ENCODE data around the gene POLR1C.
"Not testable (repeated sequence)": the region's sequence is repeated elsewhere in the genome, so short reads cannot be mapped to it uniquely, and the experiment has no call there.

Gene POLR1C, protein sequence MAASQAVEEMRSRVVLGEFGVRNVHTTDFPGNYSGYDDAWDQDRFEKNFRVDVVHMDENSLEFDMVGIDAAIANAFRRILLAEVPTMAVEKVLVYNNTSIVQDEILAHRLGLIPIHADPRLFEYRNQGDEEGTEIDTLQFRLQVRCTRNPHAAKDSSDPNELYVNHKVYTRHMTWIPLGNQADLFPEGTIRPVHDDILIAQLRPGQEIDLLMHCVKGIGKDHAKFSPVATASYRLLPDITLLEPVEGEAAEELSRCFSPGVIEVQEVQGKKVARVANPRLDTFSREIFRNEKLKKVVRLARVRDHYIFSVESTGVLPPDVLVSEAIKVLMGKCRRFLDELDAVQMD

DNA sequence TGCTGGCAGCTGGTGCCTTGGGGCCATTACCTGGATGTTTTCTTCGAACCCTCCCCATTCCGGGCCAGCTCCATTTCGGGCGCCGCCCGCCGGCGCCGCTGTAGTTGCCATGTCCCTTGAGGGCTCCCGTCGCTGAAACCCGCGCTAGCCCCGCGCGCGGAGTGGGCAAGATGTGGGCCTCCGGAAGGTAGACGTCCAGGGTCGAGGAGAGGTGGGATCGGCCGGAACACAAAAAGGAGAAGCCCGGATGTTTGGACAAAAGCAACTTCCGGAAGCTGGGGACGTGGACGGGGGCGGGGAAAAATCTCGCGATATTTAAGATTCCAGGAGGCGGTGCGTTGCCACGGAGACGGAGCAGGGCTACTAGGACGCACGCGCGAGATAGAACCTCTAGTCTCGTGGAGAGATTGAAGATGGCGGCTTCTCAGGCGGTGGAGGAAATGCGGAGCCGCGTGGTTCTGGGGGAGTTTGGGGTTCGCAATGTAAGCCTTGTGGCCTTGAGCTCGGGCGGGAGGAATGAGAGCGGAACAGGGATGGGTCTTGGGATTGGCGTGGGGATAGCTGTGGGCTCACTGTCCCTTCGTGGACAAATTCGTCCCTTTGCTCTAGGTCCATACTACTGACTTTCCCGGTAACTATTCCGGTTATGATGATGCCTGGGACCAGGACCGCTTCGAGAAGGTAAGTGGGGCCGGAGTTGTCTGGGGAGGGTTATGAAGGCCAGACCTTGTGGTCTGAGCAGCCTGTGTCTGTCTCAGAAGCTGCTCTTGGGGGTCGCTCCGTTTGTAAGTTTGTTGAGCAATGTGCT lies at the start of gene POLR1C, which contains the start of gene YIPF3:
Gene POLR1C, plus strand, starts transcription at position 393 of the 808 bp plus-strand sequence. Its CDS starts 21 bp downstream, at position 414.
Gene YIPF3, minus strand, starts transcription at position 230 of the 808 bp plus-strand sequence. Its CDS starts 119 bp downstream, at position 111.
- DNase-seq (ENCODE audit: low read depth in 4 of 4, low spot score in 1 of 4) = peak; percentile 91 to 95 (median 94)

DNA sequence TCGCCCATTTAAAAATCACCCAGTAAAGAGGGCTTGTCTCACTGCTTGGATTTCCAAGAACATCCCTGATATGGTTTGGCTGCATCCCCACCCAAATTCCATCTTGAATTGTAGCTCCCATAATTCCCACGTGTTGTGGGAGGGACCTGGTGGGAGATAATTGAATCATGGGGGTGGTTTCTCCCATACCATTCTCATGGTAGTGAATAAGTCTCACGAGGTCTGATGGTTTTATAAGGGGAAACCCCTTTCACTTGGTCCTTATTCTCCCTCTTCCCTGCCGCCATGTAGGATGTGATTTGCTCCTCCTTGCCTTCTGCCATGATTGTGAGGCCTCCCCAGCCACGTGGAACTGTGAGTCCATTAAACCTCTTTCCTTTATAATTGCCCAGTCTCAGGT lies 49.6 kb upstream of the POLR1C start:
- DNase-seq (ENCODE audit: low read depth in 4 of 4, low spot score in 1 of 4) = not testable (repeated sequence)

DNA sequence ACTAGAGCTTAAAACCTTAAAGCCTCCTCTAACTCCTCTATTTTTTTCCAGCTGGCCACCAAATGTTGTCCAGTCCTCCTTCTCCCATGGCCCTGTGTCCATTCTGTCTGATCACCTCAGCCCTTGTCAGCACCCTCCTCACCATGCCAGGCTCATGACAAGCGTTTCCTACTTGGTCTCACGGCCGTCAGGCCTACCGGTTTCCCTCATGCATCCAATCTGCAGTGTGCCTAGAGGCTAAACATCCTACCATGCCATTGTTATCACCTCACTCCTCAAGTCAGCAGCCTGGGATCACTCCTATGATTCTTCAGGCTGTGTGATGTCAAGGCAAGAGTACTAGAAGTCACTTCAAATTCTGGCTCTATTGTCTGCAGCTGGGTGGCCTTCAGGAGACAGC lies 49.1 kb upstream of the POLR1C start:
- no peak for DNase-seq (ENCODE audit: low read depth in 4 of 4, low spot score in 1 of 4)

DNA sequence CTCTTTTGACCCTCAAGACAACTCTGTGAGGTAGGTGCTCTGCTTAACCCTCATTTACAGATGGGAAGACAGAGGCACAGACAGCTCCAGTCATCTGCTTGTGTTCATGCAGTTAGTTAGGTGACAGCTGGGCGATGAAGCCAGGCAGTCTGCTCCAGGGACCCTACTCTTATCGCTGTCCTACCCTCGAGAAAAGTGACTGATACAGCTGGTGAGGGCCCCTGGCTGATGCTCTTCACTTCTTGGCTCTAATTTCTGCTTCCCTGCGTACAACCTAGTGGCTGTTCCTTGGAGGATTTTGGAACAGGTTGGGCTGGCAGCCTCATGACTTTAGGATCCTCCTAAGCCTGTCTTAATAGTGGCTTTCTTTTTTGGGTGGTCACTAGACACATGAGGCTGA lies 48.6 kb upstream of the POLR1C start:
- no peak for DNase-seq (ENCODE audit: low read depth in 4 of 4, low spot score in 1 of 4)

DNA sequence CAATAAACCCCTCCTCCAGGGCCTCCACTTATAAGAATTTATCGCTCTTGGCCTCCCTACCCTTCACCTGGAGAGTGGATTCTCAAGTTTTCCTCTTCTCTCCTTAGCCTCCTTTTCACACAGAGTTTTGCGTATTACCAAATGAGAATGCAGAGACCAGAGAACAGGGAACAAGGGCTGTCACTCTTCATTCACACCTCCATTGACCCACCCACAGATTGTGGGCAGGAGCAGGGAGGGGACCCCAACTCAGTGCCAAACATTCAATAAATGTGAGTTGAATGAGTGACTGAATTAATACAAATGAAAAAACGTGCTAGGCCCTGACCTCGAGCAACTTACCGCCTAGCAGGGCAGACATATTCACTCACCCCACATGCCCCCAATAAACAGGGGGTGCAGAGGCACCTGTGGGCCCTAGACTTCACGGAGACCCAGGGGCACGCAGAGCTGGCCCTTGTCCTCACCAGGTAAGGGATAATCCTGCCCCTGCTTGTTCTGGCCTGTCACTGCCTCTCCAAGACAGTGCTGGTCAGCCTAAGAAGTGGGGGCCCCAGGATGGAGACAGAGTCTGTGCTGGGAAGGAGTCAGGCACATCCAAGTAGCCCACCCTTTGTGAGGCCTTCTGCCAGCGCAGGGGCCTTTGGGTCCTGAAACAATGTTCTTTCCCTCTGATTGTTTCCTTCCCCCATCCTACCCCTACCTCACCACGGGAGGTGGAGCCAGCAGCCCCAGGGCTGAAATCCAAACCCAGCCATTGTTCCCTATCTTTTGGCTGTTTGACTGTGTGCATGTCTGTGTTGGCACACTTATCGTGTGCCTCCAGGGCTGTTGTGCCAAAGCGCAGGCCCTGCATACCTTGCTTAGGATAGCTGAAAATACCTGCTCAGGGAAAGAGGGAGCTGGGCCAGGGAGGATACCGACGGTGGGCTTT lies 47.9 kb upstream of the POLR1C start:
- DNase-seq (ENCODE audit: low read depth in 4 of 4, low spot score in 1 of 4) = no peak

DNA sequence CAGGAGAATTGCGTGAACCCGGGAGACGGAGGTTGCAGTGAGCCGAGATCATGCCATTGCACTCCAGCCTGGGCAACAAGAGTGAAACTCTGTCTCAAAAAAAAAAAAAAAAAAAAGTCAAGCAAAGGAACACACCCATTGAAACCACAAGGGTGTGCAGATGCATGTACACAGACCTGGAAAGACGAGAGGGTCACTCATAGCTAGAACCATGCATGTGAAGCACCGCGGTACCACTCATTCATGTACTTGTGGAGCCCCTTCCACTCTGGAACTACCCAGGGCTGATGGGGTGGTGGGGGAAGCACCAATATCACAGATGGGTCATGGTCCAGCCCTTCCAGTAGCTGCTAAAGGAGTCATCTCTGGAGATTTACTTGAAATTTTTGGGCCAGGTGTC lies 46.9 kb upstream of the POLR1C start:
- DNase-seq (ENCODE audit: low read depth in 4 of 4, low spot score in 1 of 4) = no peak

DNA sequence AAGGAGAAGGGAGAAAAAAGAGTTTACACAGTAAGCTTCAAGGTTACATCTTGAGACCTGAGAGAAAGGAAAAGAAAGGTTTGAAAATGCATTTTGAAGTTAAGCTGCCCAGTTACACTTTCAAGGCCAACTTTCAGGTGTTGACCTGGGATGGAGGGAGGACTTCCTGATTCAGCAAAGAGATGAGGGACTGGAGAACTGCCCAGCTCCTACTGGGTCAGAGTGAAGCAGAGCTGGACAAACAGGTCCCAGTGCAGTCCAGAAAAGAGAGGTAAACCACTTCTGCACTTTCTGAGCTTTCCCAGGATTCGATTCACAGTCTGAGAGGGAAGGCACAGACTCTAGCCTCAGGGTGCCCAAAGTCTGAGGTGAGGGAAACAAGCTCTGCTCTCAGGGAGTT lies 45.5 kb upstream of the POLR1C start:
- no peak for DNase-seq (ENCODE audit: low read depth in 4 of 4, low spot score in 1 of 4)

DNA sequence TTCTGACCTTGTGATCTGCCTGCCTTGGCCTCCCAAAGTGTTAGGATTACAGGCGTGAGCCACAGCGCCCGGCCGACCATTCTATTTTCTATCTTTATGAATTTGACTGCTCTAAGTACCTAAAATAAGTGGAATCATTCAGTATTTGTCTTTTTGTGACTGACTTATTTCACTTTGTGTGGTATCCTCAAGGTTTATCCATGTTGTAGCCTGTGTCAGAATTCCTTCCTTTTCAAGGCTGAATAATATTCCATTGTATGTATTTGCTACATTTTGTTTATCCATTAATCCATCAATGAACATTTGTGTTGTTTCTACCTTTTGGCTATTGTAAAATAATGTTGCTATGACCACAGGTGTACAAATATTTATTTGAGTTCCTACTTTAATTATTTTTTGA lies 44.4 kb upstream of the POLR1C start:
- DNase-seq (ENCODE audit: low read depth in 4 of 4, low spot score in 1 of 4) = no peak

DNA sequence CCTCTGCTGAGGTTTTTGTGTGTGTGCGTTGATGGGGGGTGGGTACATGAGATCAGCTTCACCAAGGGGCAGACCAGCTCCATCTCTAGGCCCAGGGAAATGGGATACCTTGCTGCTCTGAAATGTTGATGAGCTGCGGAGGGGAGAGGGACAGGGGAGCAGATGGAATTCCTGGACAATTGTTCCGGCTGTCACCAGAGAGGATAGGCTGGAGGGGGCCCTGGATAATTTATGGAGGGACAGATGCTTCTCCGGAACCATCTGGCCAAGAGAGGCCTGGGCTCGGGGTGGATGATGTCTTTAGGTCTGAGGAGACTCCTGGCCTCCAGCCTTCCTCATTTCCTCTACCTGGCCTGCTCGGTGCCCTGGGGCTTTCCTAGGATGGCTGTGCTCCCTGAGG lies 41.4 kb upstream of the POLR1C start:
- DNase-seq (ENCODE audit: low read depth in 4 of 4, low spot score in 1 of 4) = no peak

DNA sequence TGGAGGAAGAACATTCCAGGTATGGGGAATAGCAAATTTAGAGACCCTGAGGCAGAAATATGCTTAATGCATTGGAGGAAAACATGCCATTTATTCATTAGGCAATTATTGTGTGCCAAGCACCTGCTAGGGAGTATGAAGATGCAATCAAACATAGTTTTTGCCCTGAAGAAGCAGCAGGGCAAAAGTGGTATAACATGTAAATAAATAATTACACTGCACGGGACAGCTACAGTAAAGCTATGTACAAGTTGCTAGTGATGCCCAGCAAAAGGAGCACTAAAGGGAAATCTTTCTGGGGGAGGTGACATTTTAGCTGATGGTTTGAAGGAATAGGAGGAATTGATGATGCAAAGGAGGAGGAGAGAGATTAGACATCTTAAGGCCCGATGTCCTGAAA lies 40.1 kb upstream of the POLR1C start:
- no peak for DNase-seq (ENCODE audit: low read depth in 4 of 4, low spot score in 1 of 4)

DNA sequence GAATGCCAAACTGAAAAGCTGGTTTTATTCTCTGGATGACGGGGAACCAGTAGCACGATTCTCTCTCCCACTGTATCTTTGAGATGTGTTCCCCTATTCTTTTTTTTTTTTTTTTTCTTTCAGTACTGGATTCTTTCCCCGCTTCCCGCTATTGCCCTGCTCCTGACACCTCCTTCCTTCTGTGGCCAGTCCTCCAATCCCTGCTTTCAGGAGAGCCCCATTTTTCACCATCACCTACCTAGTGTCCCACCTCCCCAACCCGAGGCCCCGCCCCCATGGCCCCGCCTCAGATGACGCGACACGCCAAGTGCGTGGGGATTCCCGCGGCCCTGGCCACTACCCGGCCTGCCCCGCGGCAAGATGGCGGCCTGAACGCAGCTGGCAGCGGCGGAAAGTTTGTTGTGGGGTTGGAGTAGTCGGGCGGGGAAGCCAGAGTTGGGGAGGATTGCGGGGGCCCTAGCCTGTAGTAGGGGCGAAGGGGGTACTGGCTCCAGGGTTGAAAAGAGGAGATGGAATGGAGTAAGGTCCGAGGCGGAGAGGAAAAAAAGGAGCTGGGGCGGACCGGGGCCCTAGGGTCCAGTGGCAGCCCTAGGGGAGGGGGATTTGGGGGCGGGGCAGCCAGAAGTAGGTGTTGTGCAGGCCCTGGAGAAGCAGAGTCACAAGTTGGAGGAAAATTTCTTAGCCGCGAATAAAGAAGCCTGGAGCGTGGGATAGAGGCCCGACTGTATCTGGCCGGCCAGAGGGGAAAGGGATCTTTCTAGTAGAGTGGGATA lies 39.5 kb upstream of the POLR1C start, which contains the start of gene TJAP1:
Gene TJAP1, plus strand, starts transcription at position 336 of the 773 bp plus-strand sequence. CDS start 21,432 bp downstream, outside the sequence.
- DNase-seq (ENCODE audit: low read depth in 4 of 4, low spot score in 1 of 4) = peak; percentile 94 to 98 (median 97)

DNA sequence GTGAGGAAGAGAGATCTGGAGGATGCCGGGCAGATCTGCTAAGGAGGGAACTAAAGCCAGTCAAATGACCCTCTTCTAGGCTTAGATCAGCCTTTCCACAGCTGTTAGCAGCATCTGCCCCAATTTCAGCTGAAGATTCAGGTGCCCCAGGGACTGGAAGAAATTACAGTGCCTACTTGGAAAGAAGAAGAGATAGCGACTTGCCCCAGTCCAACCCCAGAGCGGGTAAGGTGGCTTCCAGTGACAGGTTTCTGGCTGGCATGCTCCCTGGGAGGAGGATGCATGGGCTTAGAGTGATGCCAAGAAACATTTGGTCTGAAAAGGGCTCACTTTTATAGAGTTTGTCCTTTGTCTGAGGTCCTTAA lies 38.9 kb upstream of the POLR1C start:
- DNase-seq (ENCODE audit: low read depth in 4 of 4, low spot score in 1 of 4) = no peak

DNA sequence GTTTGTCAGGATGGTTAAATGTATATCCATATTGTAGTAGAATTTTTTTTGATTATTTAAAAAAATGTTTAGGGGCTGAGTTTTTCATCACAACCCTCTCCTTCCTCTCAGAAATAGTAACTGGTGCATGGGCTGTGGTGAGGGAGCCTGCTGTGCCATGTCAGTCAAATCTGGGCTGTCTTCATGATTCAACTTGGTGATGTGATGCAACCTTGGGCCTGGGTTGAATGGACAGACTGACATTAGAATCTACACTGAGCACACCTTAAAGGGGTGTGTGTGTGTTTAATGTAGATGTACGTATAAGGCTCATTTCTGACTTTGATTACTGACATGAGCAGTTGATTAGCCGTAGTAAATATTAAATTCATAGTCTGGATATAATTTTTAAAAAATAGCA lies 35.8 kb upstream of the POLR1C start:
- no peak for DNase-seq (ENCODE audit: low read depth in 4 of 4, low spot score in 1 of 4)

DNA sequence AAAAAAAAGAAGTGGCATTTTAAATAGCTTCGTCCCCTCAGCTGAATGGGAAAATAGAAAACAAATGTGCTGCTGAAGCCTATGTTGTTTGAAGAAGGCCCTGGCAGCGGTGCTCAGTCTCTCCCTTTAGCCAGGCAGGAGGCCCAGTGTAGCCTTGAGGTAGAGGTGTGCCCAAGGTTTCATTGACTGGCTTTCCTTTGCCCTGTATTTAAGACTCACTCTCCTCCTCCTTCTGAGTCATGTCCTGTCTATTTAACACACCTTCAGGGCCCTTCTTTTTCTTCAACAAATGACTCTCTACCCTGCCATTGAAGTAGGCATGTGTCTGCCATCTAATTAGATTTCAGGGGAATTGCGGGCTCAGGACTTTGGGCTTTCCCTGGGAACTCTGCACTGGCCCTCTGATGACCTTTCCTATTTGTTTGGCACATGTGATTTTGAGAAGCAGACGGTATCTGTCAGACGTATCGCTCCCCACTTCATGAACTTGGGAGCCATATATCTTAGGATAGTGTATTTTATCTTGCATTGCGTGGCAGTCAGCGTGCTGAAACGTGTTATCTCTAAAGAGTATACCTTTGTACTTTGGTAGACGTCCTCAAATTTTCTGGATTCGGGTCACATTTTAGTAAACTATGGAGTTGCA lies 35.2 kb upstream of the POLR1C start:
- DNase-seq (ENCODE audit: low read depth in 4 of 4, low spot score in 1 of 4) = no peak

DNA sequence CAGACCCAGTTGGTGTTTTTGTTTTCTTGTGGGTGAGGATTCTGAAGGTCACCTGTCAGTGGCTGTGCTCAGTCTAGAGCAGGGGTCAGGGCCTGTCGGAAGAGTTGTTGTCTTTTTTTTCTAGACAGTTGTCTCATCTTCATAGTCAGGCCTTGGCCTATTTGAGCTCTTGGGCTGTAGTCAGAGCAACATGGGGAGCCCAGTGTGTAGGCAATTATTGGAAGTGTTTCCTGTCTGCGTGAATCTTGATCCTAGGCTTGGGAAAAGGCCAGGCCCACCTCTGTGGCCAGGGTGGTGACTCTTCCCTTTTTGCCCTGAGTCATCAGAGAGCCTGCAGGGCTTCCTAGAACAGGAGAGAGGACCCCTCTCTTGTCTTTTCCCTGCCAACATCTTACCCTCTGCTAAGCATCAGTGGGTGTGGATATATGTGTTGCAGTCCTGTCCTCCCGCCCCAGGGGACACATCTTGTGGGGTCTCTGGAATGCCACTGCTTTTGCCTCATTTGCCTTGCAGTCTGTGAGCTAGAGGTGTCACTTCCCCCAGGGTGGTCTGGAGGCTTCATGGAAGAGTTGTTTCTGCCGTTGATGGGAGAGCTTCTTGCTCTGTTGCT lies 28.1 kb upstream of the POLR1C start:
- no peak for DNase-seq (ENCODE audit: low read depth in 4 of 4, low spot score in 1 of 4)

DNA sequence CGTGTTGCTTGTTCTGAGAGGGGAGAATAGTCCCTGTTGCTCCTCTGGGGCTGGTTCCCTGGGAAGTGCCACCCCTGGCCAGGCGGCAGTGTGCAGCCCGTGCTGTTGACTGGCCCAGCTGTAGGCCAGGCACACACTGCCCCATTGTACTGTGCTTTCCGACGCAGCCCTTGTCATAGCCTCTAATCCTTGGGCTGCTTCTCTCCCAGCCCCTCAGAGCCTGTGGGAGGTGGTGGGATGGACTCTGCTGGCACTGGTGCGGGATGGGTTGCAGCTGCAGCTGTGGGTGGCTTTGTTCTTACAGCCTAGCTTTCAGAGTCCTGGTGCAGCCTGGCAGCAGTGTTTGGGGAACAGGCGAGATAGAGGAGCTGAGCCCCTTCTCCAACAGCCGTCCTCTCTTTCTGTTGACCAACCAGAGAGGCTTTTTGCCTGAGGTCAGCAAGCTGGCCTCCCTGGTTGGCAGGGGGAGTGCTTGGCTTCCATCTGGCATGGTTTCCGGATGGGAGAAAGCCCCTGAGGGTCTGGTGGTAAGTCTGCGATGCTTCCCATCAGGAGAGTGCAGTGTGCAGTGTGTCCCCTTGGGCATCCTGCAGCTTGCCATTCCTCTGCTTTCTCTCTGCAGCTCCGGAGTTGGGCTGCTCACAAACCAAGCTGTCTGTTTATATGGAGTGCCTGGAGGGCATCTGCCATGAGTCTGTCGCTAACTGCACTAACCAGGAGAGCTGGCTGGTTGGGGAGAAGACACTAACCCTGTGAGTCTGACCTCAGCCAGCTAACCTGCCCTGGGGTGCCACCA lies 27.4 kb upstream of the POLR1C start:
- DNase-seq (ENCODE audit: low read depth in 4 of 4, low spot score in 1 of 4) = no peak

DNA sequence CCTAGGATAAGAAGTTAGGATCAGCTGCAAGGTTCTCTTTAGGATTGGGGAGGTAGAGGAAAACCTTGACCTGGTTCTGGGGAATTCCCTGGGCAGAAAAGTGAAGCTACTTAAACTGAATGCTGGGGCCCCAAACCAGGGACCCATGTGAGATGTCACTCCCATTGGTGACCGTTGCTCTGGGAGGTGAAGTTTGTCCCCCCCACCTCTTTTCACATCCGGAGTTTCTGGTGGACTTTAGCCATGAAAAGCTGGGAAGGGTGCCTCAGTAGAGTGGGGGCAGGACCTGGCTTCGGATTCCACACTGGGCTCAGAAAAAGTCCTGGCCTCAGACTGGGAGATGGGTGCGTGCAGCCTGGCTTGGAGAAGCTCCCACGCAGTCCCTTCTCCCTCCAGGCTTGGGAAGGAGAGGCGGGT lies 26.4 kb upstream of the POLR1C start:
- no peak for DNase-seq (ENCODE audit: low read depth in 4 of 4, low spot score in 1 of 4)

DNA sequence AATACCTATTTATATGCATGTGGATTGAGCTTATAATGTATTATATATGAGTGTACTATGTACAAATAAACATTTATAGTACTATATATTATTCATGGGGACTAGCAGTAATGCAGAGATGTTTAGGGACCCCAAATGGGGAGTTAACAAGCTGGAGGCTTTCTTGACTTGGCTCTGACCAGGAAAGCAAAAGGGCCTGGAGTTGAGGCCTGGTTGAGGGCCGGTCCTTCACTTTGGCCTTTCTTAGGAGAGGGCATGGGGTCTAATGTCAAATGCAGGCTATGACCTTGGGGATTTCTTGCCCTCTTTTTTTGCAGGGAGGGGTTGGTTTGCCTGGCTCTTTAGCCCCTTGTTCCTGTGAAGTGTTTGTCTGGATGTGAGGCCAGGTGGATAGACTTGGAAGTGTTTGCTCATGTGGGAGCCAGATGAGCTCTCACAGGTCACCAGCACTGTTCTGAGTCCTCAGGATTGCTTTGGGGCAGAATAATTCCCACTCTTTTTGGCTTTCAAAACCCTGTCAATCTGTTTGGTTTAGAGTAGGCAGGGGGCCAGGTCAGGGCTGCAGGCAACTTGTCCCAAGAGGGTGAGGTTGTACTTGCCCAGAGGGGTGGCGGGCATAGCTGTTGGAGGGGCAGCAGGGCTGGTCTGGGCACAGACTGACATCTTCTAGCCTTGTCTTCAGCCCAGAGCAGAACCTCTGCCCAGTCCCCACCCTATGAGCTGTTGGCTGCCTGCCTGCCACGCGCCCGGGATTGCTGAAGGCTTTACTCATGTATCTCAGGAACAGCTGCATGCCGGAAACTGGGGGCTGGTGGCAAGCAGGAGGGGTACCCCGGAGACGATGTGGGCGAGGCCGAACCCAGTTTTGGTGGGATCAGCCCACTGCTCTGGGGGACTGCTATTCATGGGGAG lies 24.9 kb upstream of the POLR1C start:
- no peak for DNase-seq (ENCODE audit: low read depth in 4 of 4, low spot score in 1 of 4)
